Stimulated activated CD8-positive, alpha-beta memory T cell treated with anti-CD3 and anti-CD28 coated beads, Interleukin-7, amount 100 ng/mL, for 1 hour (primary cell): ENCODE data around the gene SPZ1.
"Not testable (repeated sequence)": the region's sequence is repeated elsewhere in the genome, so short reads cannot be mapped to it uniquely, and the experiment has no call there.

Experiments
- DNase-seq, 2 donors: peaks; one replicate each; pipeline ENCODE4 v3.0.0-alpha.2; 2020; ENCODE audit warnings: low read depth in 2 of 2

Gene SPZ1, protein sequence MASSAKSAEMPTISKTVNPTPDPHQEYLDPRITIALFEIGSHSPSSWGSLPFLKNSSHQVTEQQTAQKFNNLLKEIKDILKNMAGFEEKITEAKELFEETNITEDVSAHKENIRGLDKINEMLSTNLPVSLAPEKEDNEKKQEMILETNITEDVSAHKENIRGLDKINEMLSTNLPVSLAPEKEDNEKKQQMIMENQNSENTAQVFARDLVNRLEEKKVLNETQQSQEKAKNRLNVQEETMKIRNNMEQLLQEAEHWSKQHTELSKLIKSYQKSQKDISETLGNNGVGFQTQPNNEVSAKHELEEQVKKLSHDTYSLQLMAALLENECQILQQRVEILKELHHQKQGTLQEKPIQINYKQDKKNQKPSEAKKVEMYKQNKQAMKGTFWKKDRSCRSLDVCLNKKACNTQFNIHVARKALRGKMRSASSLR

DNA sequence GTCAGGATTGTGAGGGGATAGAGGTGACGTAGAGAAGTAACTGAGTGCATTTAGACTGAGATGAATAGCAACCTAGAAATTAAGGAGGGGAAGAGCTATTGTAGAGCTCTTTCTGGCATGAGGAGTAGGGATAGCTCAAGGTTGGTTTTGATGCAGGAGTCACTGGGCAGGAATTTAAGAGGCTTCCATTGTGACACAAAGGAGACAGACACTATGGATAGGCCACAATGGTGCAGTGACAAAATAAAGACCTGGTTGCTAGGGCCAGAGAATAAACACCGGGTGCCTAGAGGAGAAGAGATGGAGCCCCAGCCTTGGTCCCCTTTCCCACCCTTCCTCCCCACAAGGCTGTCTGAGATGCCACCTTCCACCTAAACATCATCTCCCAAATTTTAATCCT is at the start of gene SPZ1:
Gene SPZ1, plus strand, starts transcription at position 301 of the 400 bp plus-strand sequence. CDS start 214 bp downstream, outside the sequence.
- no peak for DNase-seq

DNA sequence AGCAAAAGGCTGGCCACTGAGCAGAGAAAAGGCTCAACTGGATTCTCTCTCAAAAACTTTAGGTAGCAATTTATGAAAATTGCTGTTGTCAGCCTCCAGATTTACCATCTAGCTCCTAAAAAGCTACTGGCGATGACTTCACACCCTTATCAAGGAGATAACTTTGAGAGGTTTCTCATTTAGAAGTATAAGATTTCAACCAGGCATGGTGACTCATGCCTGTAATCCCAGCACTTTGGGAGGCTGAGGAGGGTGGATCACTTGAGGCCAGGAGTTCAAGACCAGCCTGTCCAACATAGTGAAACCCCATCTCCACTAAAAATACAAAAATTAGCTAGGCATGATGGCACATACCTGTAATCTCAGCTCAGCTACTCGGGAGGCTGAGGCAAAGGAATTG is 49.3 kb upstream of the SPZ1 start:
- not testable (repeated sequence) for DNase-seq

GRCh38 chr5:80275347-80275746 is 44.5 kb upstream of the SPZ1 start:
- no peak for DNase-seq

- DNase-seq, result no peak
These were observed 43.6 kb upstream of the SPZ1 start for GRCh38 chr5:80276186-80276585.

- no peak for DNase-seq
These were observed 42.6 kb upstream of the SPZ1 start for GRCh38 chr5:80277191-80277590.

- DNase-seq, result no peak
These were observed 37.7 kb upstream of the SPZ1 start for GRCh38 chr5:80282054-80282453.

- DNase-seq, result no peak
These were observed 36.4 kb upstream of the SPZ1 start for GRCh38 chr5:80283360-80283759.

- no peak for DNase-seq
These were observed 35.1 kb upstream of the SPZ1 start for GRCh38 chr5:80284720-80285119.

GRCh38 chr5:80288177-80288576 is 31.6 kb upstream of the SPZ1 start:
- DNase-seq, result no peak

DNA sequence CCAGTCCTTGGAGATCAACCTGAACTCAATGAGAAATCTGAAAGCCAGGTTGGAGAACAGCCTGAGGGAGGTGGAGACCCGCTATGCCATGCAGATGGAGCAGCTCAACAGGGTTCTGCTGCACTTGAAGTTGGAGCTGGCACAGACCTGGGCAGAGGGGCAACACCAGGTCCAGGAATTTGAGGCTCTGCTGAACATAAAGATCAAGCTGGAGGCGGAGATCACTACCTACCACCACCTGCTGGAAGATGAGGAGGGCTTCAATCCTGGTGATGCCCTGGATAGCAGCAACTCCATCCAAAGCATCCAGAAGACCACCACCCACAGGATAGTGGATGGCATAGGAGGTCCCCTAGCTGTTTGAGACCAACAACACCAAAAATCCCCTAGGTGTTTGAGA is 30.5 kb upstream of the SPZ1 start:
- DNase-seq, result no peak

GRCh38 chr5:80291761-80292160 is 28.0 kb upstream of the SPZ1 start:
- no peak for DNase-seq

DNA sequence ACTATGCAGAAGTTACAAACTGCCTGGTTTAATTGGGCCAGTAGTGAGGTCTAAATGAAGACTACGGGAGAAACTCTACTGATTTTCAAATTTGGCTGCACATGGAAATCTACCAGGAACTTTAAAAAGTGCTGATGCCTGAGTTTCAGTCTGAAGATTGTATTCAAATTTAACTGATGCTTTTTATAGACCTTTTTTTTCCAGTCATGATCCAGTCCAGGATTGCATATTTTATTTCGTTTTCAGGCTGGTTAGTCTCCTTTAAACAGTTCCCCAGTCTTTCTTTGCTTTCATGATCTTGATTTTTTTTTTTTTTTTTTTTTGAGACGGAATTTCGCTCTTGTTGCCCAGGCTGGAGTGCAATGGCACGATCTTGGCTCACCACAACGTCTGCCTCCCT is 23.7 kb upstream of the SPZ1 start:
- no peak for DNase-seq

- no peak for DNase-seq
These were observed 20.2 kb upstream of the SPZ1 start for GRCh38 chr5:80299601-80300000.

GRCh38 chr5:80300125-80300524 is 19.7 kb upstream of the SPZ1 start:
- DNase-seq, result no peak

DNA sequence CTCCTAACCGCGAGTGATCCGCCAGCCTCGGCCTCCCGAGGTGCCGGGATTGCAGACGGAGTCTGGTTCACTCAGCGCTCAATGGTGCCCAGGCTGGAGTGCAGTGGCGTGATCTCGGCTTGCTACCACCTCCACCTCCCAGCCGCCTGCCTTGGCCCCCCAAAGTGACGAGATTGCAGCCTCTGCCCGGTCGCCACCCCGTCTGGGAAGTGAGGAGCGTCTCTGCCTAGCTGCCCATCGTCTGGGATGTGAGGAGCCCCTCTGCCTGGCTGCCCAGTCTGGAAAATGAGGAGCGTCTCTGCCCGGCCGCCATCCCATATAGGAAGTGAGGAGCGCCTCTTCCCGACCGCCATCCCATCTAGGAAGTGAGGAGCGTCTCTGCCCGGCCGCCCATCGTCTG is 19.0 kb upstream of the SPZ1 start:
- not testable (repeated sequence) for DNase-seq

- not testable (repeated sequence) for DNase-seq
These were observed 18.5 kb upstream of the SPZ1 start for GRCh38 chr5:80301342-80301741.

DNA sequence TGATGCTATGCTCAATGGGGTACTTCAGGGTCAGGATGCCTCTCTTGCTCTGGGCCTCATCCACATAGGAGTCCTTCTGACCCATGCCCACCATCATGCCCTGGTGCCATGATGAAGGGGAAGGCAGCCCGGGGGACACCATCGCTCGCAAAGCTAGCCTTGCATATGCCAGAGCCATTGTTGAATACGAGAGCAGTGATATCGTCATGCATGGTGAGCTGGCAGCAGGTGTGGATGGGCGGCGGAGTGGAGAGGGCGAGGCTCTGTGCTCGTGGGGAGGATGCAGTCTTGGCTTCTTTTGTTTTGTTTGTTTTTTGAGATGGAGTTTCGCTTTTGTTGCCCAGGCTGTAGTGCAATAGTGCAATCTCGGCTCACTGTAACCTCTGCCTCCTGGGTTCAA is 17.2 kb upstream of the SPZ1 start:
- DNase-seq, result no peak

DNA sequence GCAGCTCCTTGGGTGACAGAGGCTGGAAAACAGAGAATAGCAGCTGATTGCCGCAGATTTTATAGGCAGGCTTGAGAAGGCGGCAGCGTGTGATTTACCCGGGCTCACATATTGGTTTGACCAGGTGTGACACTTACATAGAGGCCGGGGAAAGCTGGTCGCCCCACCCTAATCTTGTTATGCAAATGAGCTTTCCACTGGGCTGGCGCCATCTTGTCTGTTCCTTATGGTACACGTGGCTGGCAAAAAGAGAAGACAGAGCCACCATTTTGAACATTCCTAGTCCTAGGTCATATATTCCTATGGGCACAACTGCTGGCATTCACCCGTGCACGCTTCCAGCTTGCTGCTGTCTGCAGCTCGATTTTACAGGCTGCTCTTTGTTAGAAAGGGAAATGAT is 11.3 kb upstream of the SPZ1 start:
- DNase-seq, result no peak

GRCh38 chr5:80309871-80310665 is 9.7 kb upstream of the SPZ1 start:
- DNase-seq, result no peak

DNA sequence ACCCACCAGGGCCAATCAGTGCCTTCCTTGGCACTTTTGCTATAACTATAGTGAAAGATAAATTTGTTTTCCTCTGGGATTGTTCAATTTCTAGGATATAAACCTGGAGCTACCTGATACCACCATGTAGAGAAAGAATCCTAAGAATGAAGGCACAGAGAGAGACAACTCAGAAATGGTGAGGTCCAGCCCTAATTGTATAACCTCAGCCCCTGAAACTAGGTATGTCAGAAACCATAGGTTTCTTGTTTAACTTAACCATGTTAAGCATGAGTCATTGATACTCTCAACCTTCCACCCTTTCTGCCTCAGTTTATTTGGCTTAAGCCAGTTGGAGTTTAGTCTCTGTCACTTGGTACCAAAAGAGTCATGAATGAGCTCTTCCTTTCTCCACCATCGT is 4.6 kb upstream of the SPZ1 start:
- no peak for DNase-seq

GRCh38 chr5:80318212-80318611 is 1.6 kb upstream of the SPZ1 start:
- no peak for DNase-seq

- DNase-seq, result no peak
These were observed 5.1 kb downstream of the SPZ1 start for GRCh38 chr5:80324912-80325311.

GRCh38 chr5:80326468-80326867 is 6.7 kb downstream of the SPZ1 start:
- no peak for DNase-seq
